GM21576 (cell line): ENCODE measurements around the gene RABGGTA.
A peak's percentile ranks its signal among the peaks of the same experiment; 100 is the strongest.

Experiments
- ATAC-seq: cut with Tn5 transposase; IDR thresholded peaks from one replicate; pipeline ENCODE4 v1.9.1; 2021; ENCODE audit warnings: mild to moderate bottlenecking, moderate library complexity; ENCODE audit not compliant: unreplicated experiment

Gene RABGGTA

DNA sequence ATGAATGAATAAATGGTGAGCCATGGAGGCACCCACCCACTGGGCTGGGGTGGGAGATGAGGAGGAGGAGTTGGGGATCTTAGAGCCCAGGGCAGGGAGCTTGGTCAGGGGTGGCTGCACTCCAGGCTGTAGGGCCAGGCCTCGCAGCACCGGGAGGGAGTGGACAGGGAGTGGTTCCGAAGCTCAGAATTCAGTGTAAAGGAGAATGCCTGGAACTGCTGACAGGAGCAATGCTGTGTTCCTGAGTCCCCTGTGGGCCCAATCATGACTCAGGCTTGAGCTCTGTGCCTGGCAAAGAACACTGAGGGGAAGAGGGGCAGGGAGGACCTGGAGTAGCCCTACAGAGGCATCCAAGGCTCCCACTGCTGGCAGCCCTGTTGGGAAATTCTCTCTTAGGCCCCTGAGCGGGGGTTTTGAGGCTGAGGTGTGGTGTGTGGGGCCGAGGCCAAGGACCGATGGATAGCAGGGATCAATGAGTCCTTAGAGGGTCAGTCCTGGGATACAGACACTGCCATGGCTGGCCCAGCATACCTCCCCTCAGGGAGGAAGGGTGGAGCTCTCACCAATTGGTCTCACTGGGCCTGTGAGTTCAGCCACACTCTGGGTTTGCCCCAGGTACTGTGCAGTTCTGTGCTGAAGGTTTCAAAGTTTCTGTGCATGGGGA, 9.5 kb upstream of the RABGGTA start:
- ATAC-seq, result no peak

DNA sequence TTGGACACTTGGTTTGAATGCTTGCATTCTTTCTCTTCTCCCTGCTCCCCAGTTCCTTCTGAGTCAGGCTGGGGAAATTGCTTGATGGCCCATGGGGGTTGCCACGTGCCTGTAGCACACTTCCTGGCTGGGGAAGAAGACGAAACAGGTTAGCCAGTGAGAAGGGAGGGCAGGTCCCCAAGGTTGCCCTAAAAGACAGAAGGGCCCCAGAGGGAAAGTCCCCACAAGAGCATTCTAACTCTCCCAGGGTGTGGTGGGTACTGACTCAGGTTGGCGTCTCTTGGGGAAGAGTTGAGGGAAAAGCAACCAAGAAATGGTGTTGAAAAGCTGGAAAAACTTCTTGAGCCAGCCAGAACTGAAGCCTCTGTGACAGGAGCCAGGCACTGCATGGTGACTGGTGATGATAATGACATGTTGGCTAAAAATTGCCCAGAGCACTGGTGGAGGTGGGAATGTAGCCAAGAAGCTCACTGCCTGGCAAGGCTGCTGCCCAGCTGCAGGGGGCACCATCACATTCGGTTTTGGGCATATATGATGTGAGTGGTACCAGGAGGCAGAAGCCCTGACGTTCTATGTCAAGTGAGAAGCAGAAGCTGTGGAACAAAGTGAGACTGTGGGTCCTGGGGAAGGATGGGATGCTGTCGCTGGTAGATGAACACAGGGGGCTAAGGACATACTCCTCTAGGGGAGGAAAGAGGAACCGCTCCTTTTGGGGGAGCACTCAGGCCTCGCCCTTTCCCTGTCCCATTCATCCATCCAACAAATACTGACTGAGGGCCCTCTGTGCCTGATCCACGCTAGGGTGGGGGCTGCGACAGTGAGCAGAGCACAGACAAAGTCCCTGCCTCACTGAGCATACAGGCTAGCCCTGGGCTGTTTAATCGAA, 8.1 kb upstream of the RABGGTA start:
- peak; percentile 66 for ATAC-seq

GRCh38 chr14:24278424-24278823, 7.0 kb upstream of the RABGGTA start:
- no peak for ATAC-seq

DNA sequence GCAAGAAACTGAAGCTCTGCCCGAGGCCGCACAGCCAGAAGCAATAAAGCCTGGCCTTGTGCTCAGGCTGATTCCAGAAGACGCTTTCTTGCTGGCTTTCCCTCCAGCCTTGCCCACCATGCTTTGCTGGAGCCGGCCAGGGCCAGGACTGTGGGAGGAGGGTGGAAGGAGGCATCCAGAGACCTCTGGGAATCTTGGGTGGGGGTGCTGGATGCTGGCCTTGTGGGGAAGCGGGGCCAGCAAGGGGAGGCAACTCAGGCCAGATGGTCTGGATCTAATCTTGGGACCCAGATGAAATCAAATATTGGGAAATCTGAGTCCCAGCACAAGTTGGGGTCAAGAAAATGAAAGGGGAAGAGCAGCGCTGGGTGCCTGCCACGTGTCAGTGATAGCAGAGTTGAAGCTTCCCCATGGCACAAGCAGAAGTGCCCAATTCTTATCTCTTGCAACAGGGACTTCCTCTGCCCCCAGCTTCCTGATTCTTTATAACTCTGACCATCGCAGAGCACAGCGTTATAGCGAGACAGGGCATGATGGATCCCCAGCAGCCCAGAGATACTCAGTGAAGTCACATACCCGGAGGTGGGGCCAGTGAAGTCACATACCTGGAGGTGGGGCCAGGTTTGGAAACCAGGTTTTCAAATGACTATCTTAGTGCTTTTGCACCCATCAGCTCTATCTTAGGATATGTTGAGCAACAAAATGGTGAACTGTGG, 6.4 kb upstream of the RABGGTA start:
- ATAC-seq, result no peak

DNA sequence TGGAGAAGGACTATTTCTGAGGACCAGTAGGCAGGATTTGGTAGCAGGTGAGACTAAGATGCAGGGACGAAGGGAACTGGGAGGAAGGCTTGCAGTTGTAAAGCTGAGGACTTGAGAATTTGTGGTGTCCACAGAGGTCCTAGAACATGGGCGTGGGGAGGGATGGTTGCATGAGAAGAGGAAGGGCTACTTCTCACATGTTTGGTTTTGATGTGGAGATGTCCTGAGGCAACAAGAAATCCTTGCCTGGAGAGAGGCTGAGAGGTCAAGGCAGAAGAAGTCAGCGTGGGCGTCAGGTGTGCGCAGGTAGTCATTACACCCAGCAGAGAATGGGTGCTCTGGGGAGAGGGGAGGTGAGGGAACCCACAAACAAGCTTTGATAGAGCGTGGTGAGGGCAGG, 5.7 kb upstream of the RABGGTA start:
- no peak for ATAC-seq

GRCh38 chr14:24274101-24274543, 2.7 kb upstream of the RABGGTA start:
- peak; percentile 44 for ATAC-seq

GRCh38 chr14:24273422-24273998, 2.1 kb upstream of the RABGGTA start:
- no peak for ATAC-seq

DNA sequence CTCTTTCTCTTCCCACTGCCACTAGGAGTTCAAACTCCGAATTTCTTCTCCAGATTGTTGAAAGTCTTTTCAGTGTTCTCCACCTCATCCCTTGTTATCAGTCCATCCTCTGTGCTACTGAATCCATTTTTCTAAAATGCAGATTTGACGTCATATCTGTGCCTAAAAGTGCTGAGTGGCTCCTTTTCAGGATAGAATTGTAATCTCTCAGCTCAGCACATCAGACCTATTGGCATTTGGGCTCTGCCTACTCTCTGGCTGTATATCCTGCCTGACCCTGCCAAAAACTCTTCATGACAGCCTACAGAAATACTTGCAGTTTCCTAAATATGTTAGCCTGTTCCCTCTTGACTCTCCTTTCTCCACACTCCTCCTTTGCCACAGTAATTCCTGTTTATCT, 1.1 kb upstream of the RABGGTA start:
- no peak for ATAC-seq

DNA sequence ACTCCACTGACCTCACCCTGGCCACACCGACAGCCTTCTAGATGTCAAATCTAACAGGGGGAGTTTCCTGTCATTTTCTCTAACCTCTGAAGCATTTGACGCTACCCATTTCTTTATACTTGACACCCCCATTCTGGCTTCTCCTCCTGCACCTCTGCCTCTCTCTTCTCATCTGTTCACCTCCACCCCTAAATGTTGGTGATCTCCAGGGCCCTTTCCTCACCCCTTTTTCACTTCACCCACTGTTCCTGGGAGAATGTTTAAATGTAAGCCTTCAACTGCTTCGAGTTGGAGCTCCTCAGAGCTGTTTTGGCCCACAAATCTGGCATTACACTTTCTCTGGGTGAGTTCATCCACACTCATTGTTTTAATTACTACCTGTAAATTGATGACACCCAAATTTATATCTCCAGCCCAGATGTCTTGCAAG, 452 bp upstream of the RABGGTA start:
- ATAC-seq, result no peak

GRCh38 chr14:24270537-24271133, 762 bp downstream of the RABGGTA start:
- no peak for ATAC-seq

- no peak for ATAC-seq
Observed at GRCh38 chr14:24269910-24270536, 1.4 kb downstream of the RABGGTA start.

GRCh38 chr14:24269368-24269767, 2.0 kb downstream of the RABGGTA start:
- ATAC-seq, result no peak

GRCh38 chr14:24268225-24268624, 3.2 kb downstream of the RABGGTA start:
- ATAC-seq, result no peak

GRCh38 chr14:24267516-24267915, 3.9 kb downstream of the RABGGTA start:
- no peak for ATAC-seq

- no peak for ATAC-seq
Observed at GRCh38 chr14:24266344-24267244, 4.8 kb downstream of the RABGGTA start.

DNA sequence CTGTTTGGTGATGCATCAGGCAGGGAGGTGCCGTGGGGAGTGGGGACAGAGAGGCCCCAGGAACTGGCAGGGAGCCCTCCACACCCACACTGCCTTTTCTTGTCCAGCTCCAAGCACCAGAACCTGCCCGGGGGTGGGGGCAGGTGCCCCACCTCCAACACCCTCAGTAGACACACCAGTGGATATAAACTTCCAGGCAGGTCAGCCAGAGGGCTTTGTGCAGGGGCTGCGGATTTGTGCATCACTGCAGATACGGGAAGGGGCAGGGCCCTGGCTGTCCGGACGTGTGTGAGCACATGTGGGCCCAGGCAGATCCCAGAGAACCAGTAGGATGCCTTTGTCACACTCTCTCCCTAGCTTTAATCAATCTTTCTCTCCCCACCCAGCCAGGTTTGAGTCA, 7.1 kb downstream of the RABGGTA start:
- no peak for ATAC-seq

- ATAC-seq, result no peak
Observed at GRCh38 chr14:24263848-24264247, 7.5 kb downstream of the RABGGTA start.

DNA sequence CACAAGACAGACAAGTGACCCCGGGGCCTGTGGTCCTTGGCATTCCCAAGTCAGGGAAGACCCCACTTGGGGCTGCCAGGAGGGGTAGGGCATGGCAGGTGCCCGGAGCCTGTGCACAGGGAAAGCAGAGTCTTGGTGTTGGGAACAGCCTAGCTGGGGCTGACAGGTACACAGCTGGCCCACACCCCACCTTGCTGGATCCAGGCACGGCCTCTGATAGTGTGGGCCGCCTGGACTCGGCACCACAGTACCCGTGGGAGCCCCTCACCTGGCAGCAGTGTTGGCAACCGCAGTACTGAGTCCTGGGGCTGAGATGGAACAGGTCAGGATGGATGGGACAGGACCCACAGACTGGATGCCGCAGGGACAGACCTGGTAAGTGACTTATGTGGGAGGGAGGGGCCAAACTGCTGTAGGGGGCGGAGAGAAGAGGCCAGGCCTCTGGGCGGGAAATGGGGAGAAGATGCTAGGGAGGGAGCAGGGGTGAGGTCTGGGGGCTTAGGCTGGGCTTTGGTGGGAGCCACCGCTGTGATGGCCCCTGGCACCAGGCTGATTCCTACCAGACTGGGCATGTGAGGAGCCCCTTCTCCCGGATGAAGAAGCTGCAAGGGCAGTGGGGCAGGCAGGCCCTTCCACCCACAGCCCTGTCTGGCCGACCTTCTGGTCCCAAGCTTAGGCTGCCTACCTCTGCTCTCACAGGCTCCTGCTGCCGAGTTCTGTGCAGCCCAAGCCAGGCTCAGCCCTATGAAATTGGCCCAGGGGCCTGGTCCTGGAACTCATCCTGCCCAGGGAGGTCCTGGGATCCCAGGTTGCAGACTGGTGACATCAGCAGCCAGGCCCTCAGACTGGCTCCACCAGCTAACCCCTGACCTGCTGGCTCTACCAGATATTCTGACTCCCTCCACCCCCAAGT, 8.3 kb downstream of the RABGGTA start, which contains the start of gene TGM1:
Gene TGM1, minus strand, starts transcription at position 357 of the 913 bp plus-strand sequence. CDS start 825 bp downstream, outside the sequence.
- ATAC-seq, result no peak
